ENCODE data around the gene DUSP19.
A peak's percentile ranks its signal among the peaks of the same experiment; 100 is the strongest.
"Not testable (repeated sequence)": the region's sequence is repeated elsewhere in the genome, so short reads cannot be mapped to it uniquely, and the experiment has no call there.

The DUSP19 gene, protein sequence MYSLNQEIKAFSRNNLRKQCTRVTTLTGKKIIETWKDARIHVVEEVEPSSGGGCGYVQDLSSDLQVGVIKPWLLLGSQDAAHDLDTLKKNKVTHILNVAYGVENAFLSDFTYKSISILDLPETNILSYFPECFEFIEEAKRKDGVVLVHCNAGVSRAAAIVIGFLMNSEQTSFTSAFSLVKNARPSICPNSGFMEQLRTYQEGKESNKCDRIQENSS
- total RNA-seq, result 2.5 to 3.6 reads per million in 2 donors

DNA sequence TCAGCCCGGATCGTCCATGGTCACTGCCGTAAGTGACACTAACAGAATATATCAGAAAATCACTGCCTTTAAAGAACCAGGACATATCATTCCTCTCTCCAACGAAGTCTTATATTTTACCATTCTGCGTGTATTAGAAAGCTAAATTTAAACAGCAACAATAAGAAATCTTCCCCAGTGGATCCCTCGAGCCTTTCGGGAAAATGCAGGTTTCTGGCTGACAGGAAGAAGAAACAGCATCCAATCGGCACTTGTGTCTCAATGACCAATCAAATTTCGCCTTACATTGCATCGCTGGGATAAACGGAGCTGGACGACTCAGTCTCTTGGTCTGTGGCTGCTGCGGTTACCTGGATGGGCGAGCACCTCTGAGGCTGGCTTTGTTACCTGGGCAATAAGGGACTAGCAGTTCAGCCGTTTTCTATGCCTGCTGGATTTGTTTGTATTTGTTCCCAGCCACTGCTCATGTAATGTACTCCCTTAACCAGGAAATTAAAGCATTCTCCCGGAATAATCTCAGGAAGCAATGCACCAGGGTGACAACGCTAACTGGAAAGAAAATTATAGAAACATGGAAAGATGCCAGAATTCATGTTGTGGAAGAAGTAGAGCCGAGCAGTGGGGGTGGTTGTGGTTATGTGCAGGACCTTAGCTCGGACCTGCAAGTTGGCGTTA is at the start of gene DUSP19:
Gene DUSP19, plus strand, starts transcription at position 284 of the 675 bp plus-strand sequence. Its CDS starts 187 bp downstream, at position 471.
- DNase-seq, result no peak

DNA sequence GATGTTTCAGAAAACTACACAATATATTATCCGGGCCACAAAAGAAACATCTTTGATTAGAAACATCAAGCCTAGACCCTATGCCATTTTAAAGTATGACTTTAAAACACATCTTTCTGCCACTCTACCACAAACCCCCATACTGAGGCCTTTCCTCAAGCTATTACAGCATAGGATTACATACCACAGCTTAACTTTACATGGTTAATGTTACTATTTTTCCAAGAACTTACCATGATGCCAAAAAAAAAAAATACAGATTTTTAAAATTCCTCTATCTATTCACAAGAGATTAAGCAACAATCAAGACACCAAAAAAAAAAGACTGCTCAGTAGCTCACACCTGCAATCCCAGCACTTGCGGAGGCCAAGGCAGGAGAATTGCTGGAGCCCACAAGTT is 49.3 kb upstream of the DUSP19 start:
- DNase-seq, result no peak

DNA sequence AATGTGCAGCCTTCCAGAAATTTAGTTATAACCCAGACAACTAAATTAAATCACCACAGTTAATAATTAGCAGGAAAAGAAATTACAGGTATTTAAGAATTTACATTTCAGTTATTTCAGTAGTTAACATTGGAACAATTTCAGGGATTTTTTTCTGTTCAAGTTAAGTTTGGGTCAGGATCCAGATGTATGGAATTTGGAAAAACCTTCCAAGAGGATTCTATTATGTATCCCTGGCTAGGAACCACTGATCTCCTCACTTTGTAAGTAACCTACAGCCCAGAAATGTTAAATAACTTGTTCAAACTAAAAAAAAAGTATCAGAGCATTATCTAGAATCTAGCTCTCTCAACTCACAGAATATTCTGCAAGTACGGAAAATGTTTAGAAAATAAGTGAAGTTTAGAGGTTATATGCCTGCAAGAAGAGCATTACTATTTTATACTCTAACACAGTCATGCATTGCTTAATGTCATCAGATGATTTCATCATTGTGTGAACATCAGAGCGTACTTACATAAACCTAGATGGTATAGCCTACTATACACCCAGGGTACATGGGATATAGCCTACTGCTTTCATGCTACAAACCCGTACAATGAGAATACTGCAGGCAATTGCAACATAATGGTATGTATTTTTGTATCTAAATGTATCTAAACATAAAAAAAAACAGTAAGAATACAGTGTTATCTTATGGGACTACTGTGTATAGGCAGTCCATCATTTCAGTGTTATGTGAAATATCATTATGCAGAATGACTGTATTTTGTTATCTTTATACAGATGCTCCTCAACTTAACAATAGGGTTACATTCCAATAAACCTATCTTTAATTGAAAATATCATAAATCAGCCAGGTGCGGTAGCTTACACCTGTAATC is 46.4 kb upstream of the DUSP19 start:
- DNase-seq, result no peak

DNA sequence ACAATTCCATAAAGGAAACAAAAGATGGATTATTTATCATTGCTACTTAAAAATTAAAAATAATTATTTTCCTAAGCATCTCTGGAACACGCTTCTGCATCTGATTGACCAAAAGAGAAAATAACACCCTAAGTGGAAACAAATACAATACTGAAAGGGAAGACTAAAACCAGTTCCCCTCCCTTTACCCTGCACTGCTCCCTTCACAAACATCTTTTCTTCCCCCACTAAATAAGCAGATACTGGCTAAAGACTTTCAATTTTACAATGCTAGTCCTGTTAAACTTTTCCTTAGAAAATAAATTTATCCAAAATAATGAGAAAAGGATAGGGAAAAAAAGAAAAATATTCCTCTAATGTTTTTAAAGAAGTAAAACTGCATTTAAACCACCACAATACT is 44.6 kb upstream of the DUSP19 start:
- DNase-seq, result no peak

DNA sequence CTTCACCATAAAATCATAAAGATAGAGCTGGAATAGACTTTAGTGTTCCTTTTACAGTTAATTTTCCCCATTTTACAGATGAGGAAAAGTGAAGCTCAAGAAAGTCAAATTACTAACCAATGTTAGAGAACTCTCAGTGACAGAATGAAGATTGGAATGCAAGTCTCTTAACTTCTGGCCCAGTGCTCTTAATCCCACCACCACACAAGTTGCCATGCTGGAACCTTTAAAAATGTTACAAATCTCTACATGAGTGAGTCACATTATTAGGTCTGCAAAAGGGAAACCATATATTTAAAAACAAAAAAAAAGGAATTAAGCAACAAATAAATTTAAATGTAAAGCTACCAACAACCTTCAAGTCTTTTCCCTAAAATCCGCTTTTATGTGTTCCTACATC is 43.7 kb upstream of the DUSP19 start:
- DNase-seq, result no peak

DNA sequence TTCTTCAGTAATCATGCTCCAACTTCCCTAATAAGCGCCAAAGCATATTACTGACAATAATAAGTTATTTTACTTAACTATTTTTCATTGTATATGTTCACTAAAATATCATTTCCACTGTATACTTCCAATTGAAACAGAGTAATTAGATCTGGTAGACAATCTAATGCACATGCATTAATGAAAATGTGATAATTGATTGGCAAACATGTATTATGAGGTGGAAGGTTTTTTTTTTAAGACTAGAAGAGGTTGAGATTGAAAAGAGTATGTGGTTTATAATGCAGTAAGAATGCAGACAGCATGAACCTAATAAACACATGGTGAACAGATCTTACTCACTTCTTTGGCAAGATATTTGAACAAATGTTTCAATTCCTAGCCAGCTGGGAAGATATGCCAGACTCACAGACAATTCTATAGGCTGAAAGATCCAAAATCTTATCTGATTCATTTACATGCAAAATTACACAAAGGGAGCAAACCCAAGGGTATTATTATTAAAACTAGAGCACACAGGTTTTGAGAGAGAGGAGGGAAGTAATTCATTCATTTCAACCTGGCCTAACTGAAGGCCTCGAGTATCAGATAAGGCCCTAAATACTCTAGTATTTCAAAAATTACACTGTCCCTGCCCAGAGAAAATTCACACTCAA is 43.1 kb upstream of the DUSP19 start:
- no peak for DNase-seq

DNA sequence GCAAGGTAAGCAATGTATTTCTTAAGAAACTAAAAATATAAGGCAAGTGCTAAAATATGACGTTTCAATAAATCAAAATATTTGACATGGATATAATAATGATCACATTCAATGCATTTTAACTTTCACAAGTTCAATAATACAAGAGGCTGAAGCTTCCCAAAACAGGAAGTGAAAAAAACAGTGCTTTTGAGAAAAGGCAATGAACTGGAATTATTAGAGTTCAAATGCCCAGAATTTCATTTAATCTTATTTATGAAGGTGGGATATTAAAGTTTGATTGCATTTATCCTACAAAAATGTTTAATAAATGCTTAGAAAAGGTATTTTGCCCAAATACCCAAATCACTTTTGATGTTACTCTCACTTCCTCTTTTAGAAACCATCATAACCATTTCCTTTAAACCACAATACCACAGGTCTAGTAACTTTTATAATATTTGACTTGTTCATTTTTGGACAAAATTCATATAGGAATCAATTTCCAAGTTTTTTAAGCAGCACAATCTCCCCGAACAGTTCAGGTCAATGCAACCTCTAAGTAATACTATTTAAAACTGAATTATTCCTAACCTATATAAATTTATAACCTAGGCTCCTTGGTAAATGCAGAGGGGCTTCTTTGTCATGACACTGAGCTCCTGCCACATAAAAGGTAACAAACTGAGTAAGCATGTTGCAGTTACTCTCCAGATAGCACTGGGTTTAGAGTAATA is 42.4 kb upstream of the DUSP19 start:
- DNase-seq, result no peak

DNA sequence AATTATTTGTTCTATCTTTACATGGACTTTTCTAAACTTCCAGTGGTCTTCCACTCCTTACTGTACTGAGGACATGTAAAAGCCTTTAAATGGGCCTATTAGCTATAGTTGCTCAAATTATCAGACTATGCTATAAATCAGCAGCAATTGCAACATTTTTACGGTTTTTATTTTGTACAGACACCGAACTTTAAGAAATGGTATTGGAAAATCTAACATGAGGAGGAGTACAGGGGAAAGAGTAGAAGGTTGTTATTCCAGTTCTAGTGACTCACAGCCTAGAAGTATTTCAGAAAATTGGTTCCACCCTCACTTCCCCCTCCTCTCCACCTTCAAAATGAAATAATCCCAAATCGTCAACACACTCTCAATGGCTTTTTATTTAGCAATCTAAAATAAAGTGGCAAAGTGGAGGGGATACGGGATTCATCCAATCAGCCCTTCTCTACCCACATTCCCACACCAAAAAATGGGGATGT is 41.4 kb upstream of the DUSP19 start:
- no peak for DNase-seq

DNA sequence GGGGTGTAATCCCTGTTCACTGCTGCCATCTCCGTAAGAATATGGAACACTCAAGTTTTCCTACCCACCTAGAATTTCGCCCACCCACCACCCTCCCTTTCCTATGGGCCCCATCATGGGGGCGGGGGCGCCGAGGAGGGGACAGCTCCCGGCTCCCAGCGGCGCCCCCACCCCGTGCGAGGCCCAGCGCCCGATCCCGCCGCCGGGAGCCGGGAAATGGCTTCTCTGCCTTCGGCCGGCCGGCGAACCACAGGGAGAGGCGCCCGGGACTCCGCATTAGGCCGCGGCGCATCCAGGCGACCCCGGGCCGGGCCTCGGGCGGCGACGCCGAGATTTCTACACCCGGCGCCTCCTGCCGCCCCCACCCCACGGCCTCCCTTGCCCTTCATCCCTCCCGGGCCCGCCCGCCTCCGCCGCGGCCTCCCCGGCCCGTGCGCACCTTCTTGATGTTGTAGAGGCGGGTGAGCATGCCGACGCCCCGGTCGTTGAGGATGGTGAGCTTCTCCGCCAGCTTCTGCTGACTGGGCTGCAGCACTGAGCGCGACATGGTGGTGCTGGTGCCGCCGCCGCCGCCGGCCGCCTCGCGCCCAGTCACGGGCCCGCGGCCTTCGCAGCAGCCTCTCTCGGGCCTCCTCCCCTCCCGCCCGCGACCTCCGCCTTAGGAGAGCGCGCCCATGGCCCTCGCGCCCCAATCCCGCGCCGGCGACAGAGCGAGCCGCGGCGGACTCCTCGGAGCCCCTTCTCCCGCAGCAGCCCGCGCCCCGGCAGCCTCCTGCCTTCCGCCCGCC is 40.8 kb upstream of the DUSP19 start:
- DNase-seq, result no peak

DNA sequence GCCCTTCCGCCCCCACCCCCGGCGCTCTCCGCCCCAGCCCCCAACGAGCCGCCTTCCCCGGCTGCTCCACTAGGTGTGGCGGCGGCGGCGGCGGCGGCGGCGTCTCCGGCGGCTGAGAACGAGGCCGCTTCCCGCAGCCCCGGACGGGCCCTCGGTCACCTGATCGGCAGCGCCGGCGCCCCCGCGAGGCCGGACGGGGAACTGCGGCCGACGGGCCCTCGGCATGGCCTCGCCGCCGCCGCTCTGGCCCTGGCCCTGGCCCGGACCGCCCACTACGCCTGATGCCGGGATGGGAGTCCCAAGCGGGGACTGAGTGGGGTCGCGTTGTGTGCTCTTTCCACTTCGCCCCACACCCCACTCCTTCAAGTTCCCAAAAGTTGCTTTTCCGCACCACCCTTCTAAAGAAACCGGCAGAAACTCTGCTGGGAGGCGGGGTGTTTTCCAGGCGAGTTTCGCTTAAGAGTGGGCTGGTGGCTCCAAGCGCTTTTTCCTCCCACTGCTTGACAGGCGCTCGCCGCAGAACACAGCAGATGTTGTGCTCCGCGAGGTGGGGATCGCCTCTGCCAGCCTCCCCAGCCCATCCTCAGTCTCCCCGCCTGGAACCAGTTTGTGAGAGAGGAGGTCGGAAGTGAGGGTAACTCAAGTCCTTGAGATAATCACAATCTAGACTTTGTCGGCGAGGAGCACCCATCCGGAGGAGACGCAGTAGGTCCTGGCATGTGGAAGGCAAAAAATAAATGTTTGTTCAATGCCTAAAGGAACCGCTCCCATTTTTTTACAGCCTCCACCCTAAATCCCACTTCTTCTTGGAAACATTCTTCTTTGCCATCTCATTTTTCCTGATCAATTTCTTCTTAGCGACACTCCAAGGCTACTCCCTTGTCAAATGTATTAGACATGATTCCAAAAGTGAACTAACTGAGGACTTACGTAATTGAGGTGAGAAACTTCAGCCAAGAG is 39.9 kb upstream of the DUSP19 start, which contains the start of gene NCKAP1:
Gene NCKAP1, minus strand, starts transcription at position 117 of the 960 bp plus-strand sequence. CDS start 358 bp downstream, outside the sequence.
- DNase-seq, result peak; percentile 75

DNA sequence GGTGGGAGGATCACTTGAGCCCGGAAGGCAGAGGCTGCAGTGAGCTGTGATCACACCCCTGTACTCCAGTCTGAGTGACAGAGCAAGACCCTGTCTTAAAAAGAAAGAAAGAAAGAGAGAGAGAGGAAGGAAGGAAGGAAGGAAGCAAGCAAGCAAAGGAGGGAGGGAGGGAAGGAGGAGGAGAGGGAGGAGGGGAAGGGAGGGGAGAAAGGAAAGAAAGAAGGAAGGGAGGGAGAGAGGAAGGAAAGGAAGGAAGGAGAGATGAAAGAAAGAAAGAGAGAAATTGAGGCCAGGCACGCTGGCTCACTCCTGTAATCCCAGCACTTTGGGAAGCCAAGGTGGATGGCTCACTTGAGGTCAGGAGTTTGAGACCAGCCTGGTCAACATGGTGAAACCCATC is 37.9 kb upstream of the DUSP19 start:
- DNase-seq, result no peak

DNA sequence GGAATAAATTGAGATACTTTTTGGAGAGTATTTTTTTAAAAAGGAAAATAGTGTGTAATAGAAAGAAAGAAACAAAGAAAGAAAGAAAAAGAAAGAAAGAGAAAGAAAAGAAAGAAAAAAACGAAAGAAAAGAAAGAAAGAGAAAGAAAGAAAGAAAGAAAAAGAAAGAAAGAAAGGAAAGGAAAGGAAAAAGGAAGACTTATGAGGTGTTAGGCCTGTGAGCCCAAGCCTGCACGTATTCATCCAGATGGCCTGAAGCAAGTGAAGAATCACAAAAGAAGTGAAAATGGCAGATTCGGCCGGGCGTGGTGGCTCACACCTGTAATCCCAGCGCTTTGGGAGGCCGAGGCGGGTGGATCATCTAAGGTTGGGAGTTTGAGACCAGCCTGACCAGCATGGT is 35.0 kb upstream of the DUSP19 start:
- not testable (repeated sequence) for DNase-seq

DNA sequence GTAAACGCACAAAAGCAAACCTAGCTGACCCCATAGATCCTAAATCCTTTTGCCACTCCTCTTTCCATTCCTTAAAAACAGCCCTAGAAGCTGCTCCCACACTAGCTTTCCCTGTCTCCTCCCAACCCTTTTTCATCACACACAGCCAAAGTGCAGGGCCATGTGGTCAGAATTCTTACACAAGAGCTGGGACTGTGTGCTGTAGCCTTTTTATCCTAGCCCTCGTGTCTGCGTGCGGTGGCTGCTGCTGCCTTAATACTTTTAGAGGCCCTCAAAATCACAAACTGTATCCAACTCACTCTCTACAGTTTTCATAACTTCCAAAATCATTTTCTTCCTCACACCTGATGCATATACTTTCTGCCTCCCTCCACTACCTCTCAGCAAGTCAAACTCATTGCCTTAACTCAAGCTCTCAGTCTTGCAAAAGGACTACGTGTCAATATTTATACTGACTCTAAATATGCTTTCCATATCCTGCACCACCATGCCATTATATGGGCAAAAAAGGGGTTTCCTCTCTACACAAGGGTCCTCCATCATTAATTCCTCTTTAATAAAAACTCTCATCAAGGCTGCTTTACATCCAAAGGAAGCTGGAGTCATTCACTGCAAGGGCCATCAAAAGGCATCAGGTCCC is 30.9 kb upstream of the DUSP19 start:
- DNase-seq, result not testable (repeated sequence)

DNA sequence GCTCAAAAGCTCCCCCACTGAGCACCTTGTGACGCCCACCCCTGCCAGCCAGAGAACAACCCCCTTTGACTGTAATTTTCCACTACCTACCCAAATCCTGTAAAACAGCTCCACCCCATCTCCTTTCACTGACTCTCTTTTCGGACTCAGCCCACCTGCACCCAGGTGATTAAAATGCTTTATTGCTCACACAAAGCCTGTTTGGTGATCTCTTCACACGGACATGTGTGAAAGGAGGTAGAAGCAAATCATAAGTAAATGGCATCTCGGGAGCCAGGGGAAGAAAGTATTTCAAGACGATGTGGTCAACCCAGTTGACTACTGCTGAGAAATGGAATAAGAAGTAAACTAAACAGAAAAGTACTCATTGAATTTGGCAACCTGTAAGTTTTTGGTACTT is 29.1 kb upstream of the DUSP19 start:
- DNase-seq, result no peak

DNA sequence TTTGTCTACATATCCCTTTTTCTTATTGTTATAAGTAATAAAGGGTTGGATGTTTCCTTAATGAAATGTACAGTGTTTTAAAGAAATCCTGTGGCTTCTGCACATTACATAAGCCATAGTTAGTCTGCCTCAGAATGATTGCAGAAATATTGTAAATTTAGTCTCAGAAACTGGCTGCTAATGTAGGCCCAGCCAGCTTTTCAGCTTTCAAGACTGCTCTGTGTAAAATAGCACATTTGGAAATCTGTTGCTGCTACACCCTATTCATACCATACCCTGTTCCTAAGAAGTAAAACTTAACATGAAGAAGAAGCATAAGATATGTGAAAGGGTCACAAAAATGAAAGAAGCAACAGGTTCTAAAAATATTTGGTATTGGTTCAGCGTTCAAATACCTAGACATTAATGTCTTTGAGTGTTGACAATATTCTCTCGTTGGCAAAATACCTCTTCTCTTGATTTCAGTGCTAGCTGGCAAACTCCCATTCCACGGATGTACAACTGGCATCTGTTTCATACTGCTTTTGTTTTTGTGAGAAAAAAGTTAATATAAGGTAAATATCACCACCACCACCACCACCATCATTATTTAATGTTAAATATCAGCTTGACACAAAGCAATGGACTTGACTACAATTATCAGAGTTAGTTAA is 21.1 kb upstream of the DUSP19 start:
- DNase-seq, result no peak

DNA sequence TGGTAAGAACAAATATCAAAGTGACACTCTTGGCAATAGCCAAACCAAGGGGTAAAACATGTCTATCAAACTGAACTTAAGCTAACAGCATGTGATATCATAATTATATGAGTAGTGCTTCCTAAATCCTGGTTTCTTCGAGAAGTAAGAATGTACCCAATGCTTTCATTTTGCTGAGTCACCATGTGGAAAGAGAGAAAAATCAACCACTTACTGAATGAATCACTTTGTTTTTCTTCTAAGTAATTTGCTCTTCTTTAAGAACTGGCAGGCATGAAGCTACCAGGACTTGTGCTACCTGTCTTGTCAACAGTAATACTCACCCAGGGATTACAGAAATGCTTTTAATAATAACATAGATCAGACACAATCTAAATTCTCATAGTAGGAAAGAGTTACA is 19.0 kb upstream of the DUSP19 start:
- DNase-seq, result no peak

DNA sequence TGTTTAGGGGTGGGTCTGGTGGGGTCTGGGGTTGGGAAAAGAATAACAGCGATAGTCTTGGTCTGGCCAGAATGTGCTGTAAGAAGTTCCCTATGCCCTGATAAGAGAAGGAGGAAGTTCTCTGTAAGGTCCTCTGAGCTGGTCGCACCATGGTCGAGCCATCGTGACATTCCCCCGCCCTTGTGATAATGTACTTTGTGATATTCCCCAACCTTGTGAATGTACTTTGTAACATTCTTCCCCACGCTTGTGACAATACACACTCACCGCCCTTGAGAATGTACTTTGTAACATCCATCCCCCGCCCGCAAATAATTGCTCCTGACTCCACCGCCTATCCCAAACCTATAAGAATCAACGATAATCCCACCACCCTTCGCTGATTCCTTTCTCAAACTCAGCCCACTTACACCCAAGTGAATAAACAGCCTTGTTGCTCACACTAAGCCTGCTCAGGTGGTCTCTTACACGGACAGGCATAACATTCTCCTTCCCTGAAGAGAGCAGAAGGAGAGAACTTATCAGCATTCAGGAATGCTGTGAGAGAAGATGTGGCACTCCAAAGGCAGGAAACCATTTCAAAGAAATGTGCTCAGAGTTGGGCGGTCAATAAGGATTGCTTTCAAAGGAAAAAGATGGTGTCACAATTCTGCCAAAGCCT is 17.8 kb upstream of the DUSP19 start:
- DNase-seq, result no peak

DNA sequence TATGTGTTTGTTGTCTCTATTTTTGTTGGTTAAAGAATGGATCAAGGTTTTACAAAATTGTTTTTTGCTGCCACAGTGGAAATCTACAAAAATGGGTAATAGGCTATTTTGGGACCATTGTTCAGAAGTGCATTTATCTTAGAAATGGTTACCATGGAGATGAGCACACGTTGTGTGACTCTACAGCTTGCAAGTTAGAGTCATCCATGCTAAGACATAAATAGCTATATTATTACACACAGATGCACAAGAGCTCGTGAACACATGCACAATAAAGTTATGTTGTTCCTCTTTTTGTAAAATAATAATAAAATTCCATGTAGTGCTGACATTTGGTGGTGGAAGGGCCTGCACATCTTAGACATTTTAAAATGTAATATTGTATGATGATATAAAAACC is 15.5 kb upstream of the DUSP19 start:
- no peak for DNase-seq
